ENCODE results near the gene SUPT5H.

Gene SUPT5H

GRCh38 chr19:39524495-39524894, 79.1 kb downstream of the SUPT5H start:
- DNase-seq (ENCODE audit: low spot score) = no peak

GRCh38 chr19:39525205-39525604, 79.8 kb downstream of the SUPT5H start:
- no peak for DNase-seq (ENCODE audit: low spot score)

Measured in germinal center (tissue), 1 donor.